DOHH2 (cell line): ENCODE results near the gene ALDH3A2.

Experiments
- CTCF ChIP-seq: fragments of 200-600 bp; sonication (generic); IDR thresholded peaks from one replicate; pipeline ENCODE4 v1.5.1; 2014; ENCODE audit warnings: antibody characterized with exemption, mild to moderate bottlenecking, low read depth, low read length; ENCODE audit not compliant: poor library complexity, severe bottlenecking
- EZH2phosphoT487 ChIP-seq: fragments of 200-600 bp; sonication (generic); IDR thresholded peaks from 2 replicates; pipeline ENCODE4 v1.6.1; 2017; ENCODE audit warnings: borderline replicate concordance, mild to moderate bottlenecking, antibody characterized with exemption, low read length, moderate library complexity, mixed read lengths

- TF ChIP-seq CTCF (no peak), EZH2phosphoT487 (no peak)
Observed at GRCh38 chr17:19673623-19674022, 25.1 kb downstream of the ALDH3A2 start.
